Stimulated activated memory B cell treated with anti-CD40 and anti-IgM and Interleukin-4, amounts not matched to agents 10 μg/mL and 1 μg/mL and 100 μg/mL, for 72 hours (primary cell): ENCODE data around the gene TRRAP.
A peak's percentile ranks its signal among the peaks of the same experiment; 100 is the strongest.
"Not testable (repeated sequence)": the region's sequence is repeated elsewhere in the genome, so short reads cannot be mapped to it uniquely, and the experiment has no call there.

Experiments
- ATAC-seq: fragments of 150-1000 bp; cut with Tn5 transposase; 2 replicates; pipeline ENCODE4 v1.10.0; 2021
- H3K27ac Mint-ChIP-seq: one replicate; pipeline ENCODE4 v1.8.0; 2022; ENCODE audit warnings: mild to moderate bottlenecking, mixed read lengths
- H3K27me3 Mint-ChIP-seq: one replicate; pipeline ENCODE4 v1.8.0; 2022; ENCODE audit warnings: mixed read lengths
- H3K36me3 Mint-ChIP-seq: one replicate; pipeline ENCODE4 v1.8.0; 2022; ENCODE audit warnings: mixed read lengths
- H3K4me1 Mint-ChIP-seq: one replicate; pipeline ENCODE4 v1.8.0; 2022; ENCODE audit warnings: mixed read lengths
- H3K4me3 Mint-ChIP-seq: one replicate; pipeline ENCODE4 v1.8.0; 2022; ENCODE audit warnings: mild to moderate bottlenecking, moderate library complexity, mixed read lengths
- H3K9me3 Mint-ChIP-seq: one replicate; pipeline ENCODE4 v1.8.0; 2022; ENCODE audit warnings: mixed read lengths

Gene TRRAP

GRCh38 chr7:99036546-99037111 lies 158.3 kb downstream of the TRRAP start:
- peak overlapping the region; percentile 24 for H3K27ac Mint-ChIP-seq

GRCh38 chr7:99037327-99037940 lies 159.1 kb downstream of the TRRAP start:
- H3K9me3 Mint-ChIP-seq: no peaks in the 10 kb centered on the region
- H3K4me3 Mint-ChIP-seq: no peak overlapping the region
- H3K36me3 Mint-ChIP-seq: peaks cover 61% of the 10 kb centered on the region
- no peak for ATAC-seq
- peaks cover 7% of the 10 kb centered on the region for H3K4me1 Mint-ChIP-seq
- no peaks in the 10 kb centered on the region for H3K27me3 Mint-ChIP-seq
- no peak overlapping the region for H3K27ac Mint-ChIP-seq

More at GRCh38 chr7:99036546-99037111, 158.3 kb downstream of the TRRAP start:
- no peaks in the 10 kb centered on the region for H3K27me3 Mint-ChIP-seq
- H3K4me1 Mint-ChIP-seq: peaks cover 7% of the 10 kb centered on the region
- peaks cover 59% of the 10 kb centered on the region for H3K36me3 Mint-ChIP-seq
- H3K9me3 Mint-ChIP-seq: no peaks in the 10 kb centered on the region
- no peak overlapping the region for H3K4me3 Mint-ChIP-seq
- no peak for ATAC-seq

- H3K4me1 Mint-ChIP-seq: peaks cover 7% of the 10 kb centered on the region
- no peak overlapping the region for H3K27ac Mint-ChIP-seq
- H3K9me3 Mint-ChIP-seq: no peaks in the 10 kb centered on the region
- H3K36me3 Mint-ChIP-seq: peaks cover 61% of the 10 kb centered on the region
- no peaks in the 10 kb centered on the region for H3K27me3 Mint-ChIP-seq
- no peak for ATAC-seq
- no peak overlapping the region for H3K4me3 Mint-ChIP-seq
Measured at GRCh38 chr7:99038086-99038855, 159.9 kb downstream of the TRRAP start.

- ATAC-seq: no peak
- H3K36me3 Mint-ChIP-seq: peaks cover 70% of the 10 kb centered on the region
- no peaks in the 10 kb centered on the region for H3K27me3 Mint-ChIP-seq
- H3K4me3 Mint-ChIP-seq: no peak overlapping the region
- H3K4me1 Mint-ChIP-seq: peaks cover 7% of the 10 kb centered on the region
- H3K27ac Mint-ChIP-seq: no peak overlapping the region
- no peaks in the 10 kb centered on the region for H3K9me3 Mint-ChIP-seq
Measured at GRCh38 chr7:99039384-99039891, 161.1 kb downstream of the TRRAP start.

GRCh38 chr7:99040104-99040958 lies 162.0 kb downstream of the TRRAP start:
- Mint-ChIP-seq H3K27ac (peak overlapping the region; percentile 20), H3K36me3 (peaks cover 74% of the 10 kb centered on the region), H3K4me3 (no peak overlapping the region), H3K4me1 (peaks cover 7% of the 10 kb centered on the region), H3K9me3 (no peaks in the 10 kb centered on the region), H3K27me3 (no peaks in the 10 kb centered on the region)
- ATAC-seq: peak; percentile 54

- Mint-ChIP-seq H3K4me1 (peaks cover 7% of the 10 kb centered on the region), H3K27ac (no peak overlapping the region), H3K4me3 (no peak overlapping the region), H3K27me3 (no peaks in the 10 kb centered on the region), H3K36me3 (peaks cover 71% of the 10 kb centered on the region), H3K9me3 (no peaks in the 10 kb centered on the region)
- no peak for ATAC-seq
Measured at GRCh38 chr7:99041526-99041925, 163.2 kb downstream of the TRRAP start.

- ATAC-seq: no peak
- Mint-ChIP-seq H3K36me3 (peaks cover 69% of the 10 kb centered on the region), H3K4me3 (no peak overlapping the region), H3K4me1 (peaks cover 7% of the 10 kb centered on the region), H3K27ac (no peak overlapping the region), H3K27me3 (no peaks in the 10 kb centered on the region), H3K9me3 (no peaks in the 10 kb centered on the region)
Measured at GRCh38 chr7:99042957-99043356, 164.6 kb downstream of the TRRAP start.

GRCh38 chr7:99044858-99045257 lies 166.5 kb downstream of the TRRAP start:
- H3K27ac Mint-ChIP-seq, H3K27me3 Mint-ChIP-seq, H3K9me3 Mint-ChIP-seq, H3K4me3 Mint-ChIP-seq, H3K4me1 Mint-ChIP-seq, ATAC-seq: not testable (repeated sequence)
- H3K36me3 Mint-ChIP-seq: peaks cover 73% of the 10 kb centered on the region

- not testable (repeated sequence) for H3K9me3 Mint-ChIP-seq, H3K27ac Mint-ChIP-seq, H3K4me1 Mint-ChIP-seq, H3K27me3 Mint-ChIP-seq, ATAC-seq, H3K4me3 Mint-ChIP-seq
- peaks cover 68% of the 10 kb centered on the region for H3K36me3 Mint-ChIP-seq
Measured at GRCh38 chr7:99046262-99046661, 167.9 kb downstream of the TRRAP start.

GRCh38 chr7:99046722-99047121 lies 168.4 kb downstream of the TRRAP start:
- H3K36me3 Mint-ChIP-seq: peaks cover 70% of the 10 kb centered on the region

GRCh38 chr7:99047526-99048077 lies 169.3 kb downstream of the TRRAP start:
- Mint-ChIP-seq H3K36me3 (peaks cover 75% of the 10 kb centered on the region), H3K4me3 (no peak overlapping the region), H3K9me3 (no peaks in the 10 kb centered on the region), H3K4me1 (no peaks in the 10 kb centered on the region), H3K27me3 (no peaks in the 10 kb centered on the region), H3K27ac (no peak overlapping the region)
- ATAC-seq: no peak

More at GRCh38 chr7:99046722-99047121, 168.4 kb downstream of the TRRAP start:
- Mint-ChIP-seq H3K27me3 (no peaks in the 10 kb centered on the region), H3K4me1 (no peaks in the 10 kb centered on the region), H3K27ac (no peak overlapping the region), H3K9me3 (no peaks in the 10 kb centered on the region), H3K4me3 (no peak overlapping the region)
- ATAC-seq: no peak

- peak overlapping the region; percentile 24 for H3K27ac Mint-ChIP-seq
- H3K27me3 Mint-ChIP-seq: no peaks in the 10 kb centered on the region
- peaks cover 68% of the 10 kb centered on the region for H3K36me3 Mint-ChIP-seq
- no peaks in the 10 kb centered on the region for H3K9me3 Mint-ChIP-seq
- H3K4me1 Mint-ChIP-seq: no peaks in the 10 kb centered on the region
- no peak for ATAC-seq
- no peak overlapping the region for H3K4me3 Mint-ChIP-seq
Measured at GRCh38 chr7:99050971-99051370, 172.6 kb downstream of the TRRAP start.

- Mint-ChIP-seq H3K27me3 (no peaks in the 10 kb centered on the region), H3K4me3 (no peak overlapping the region), H3K36me3 (peaks cover 39% of the 10 kb centered on the region), H3K9me3 (no peaks in the 10 kb centered on the region), H3K27ac (no peak overlapping the region), H3K4me1 (no peaks in the 10 kb centered on the region)
- no peak for ATAC-seq
Measured at GRCh38 chr7:99054781-99055180, 176.4 kb downstream of the TRRAP start.

GRCh38 chr7:99061001-99061776 lies 182.9 kb downstream of the TRRAP start:
- H3K27ac Mint-ChIP-seq: no peak overlapping the region
- no peak overlapping the region for H3K4me3 Mint-ChIP-seq
- H3K36me3 Mint-ChIP-seq: peaks cover 17% of the 10 kb centered on the region
- peaks cover 15% of the 10 kb centered on the region for H3K4me1 Mint-ChIP-seq
- ATAC-seq: no peak
- no peaks in the 10 kb centered on the region for H3K9me3 Mint-ChIP-seq
- H3K27me3 Mint-ChIP-seq: no peaks in the 10 kb centered on the region
